GM12892 (cell line): ENCODE results near the gene LIFR.

Source experiments
- DNase-seq: peaks from one replicate; pipeline ENCODE4 v3.0.0; 2011; ENCODE audit not compliant: insufficient read length
- FAIRE-seq: peaks from 2 replicates; lab custom pipeline; 2011; peaks lifted over from hg19 to GRCh38; lab: Jason Lieb, UNC
- POLR2A ChIP-seq: IDR thresholded peaks from 2 replicates; pipeline ENCODE4 v1.6.1; 2011; ENCODE audit warnings: low read depth, low read length, control low read depth
- POLR2AphosphoS5 ChIP-seq: IDR thresholded peaks from 2 replicates; pipeline ENCODE4 v1.6.1; 2011; ENCODE audit warnings: low read depth, low read length, control low read depth
- TAF1 ChIP-seq: IDR thresholded peaks from 2 replicates; pipeline ENCODE4 v1.6.1; 2011; ENCODE audit warnings: low read depth, mild to moderate bottlenecking, control low read depth, low read length, borderline replicate concordance

LIFR gene

GRCh38 chr5:38497946-38498345, 58.5 kb downstream of the LIFR start:
- no peak for TF ChIP-seq POLR2A
- no peak for TF ChIP-seq POLR2AphosphoS5
- TF ChIP-seq TAF1 = no peak
- DNase-seq = no peak
- FAIRE-seq = no peak

- TF ChIP-seq TAF1 = no peak
- TF ChIP-seq POLR2A = no peak
- no peak for TF ChIP-seq POLR2AphosphoS5
- DNase-seq = no peak
- FAIRE-seq = no peak
These were observed 61.7 kb downstream of the LIFR start for GRCh38 chr5:38494763-38495162.

- TF ChIP-seq POLR2AphosphoS5 (no peak), TAF1 (no peak), POLR2A (no peak)
- no peak for FAIRE-seq
- no peak for DNase-seq
These were observed 62.3 kb downstream of the LIFR start for GRCh38 chr5:38494175-38494574.

- TF ChIP-seq POLR2AphosphoS5 (no peak), POLR2A (no peak), TAF1 (no peak)
- FAIRE-seq (no peak), DNase-seq (no peak)
These were observed 72.5 kb downstream of the LIFR start for GRCh38 chr5:38483805-38484398.

GRCh38 chr5:38479315-38479904, 77.0 kb downstream of the LIFR start:
- DNase-seq = no peak
- no peak for FAIRE-seq
- TF ChIP-seq POLR2AphosphoS5 = no peak
- TF ChIP-seq POLR2A = no peak
- no peak for TF ChIP-seq TAF1

- FAIRE-seq (no peak), DNase-seq (no peak)
- TF ChIP-seq TAF1 (no peak), POLR2AphosphoS5 (no peak), POLR2A (no peak)
These were observed 77.6 kb downstream of the LIFR start for GRCh38 chr5:38478878-38479277.

- no peak for TF ChIP-seq TAF1
- TF ChIP-seq POLR2AphosphoS5 = no peak
- TF ChIP-seq POLR2A = no peak
- no peak for FAIRE-seq
- no peak for DNase-seq
These were observed 78.3 kb downstream of the LIFR start for GRCh38 chr5:38478166-38478565.

GRCh38 chr5:38473008-38473407, 83.4 kb downstream of the LIFR start:
- DNase-seq = no peak
- TF ChIP-seq POLR2AphosphoS5 (no peak), TAF1 (no peak), POLR2A (no peak)
- no peak for FAIRE-seq

- DNase-seq (no peak), FAIRE-seq (no peak)
- TF ChIP-seq POLR2AphosphoS5 = no peak
These were observed 83.9 kb downstream of the LIFR start for GRCh38 chr5:38472541-38472940.

GRCh38 chr5:38471709-38472108, 84.7 kb downstream of the LIFR start:
- FAIRE-seq (no peak), DNase-seq (no peak)
- TF ChIP-seq POLR2A (no peak), POLR2AphosphoS5 (no peak), TAF1 (no peak)

GRCh38 chr5:38469707-38470267, 86.7 kb downstream of the LIFR start:
- FAIRE-seq (no peak), DNase-seq (no peak)
- no peak for TF ChIP-seq TAF1
- no peak for TF ChIP-seq POLR2AphosphoS5
- TF ChIP-seq POLR2A = no peak

GRCh38 chr5:38468978-38469706, 87.3 kb downstream of the LIFR start:
- DNase-seq = no peak
- TF ChIP-seq POLR2AphosphoS5 (no peak), POLR2A (no peak), TAF1 (no peak)
- FAIRE-seq = no peak

GRCh38 chr5:38468202-38468673, 88.2 kb downstream of the LIFR start:
- TF ChIP-seq POLR2A (no peak), TAF1 (no peak), POLR2AphosphoS5 (no peak)
- no peak for DNase-seq
- FAIRE-seq = no peak
